PC-9 (cell line): ENCODE measurements around the gene TMEM60.

Source experiments
- CTCF ChIP-seq: fragments of 200-600 bp; sonication (generic); conservative IDR thresholded peaks from 2 replicates; pipeline ENCODE4 v1.6.1; 2017; ENCODE audit warnings: mixed run types, antibody characterized with exemption, mild to moderate bottlenecking, moderate library complexity
- EZH2 ChIP-seq: fragments of 200-600 bp; sonication (generic); IDR thresholded peaks from 2 replicates; pipeline ENCODE4 v1.8.0; 2017; ENCODE audit warnings: antibody characterized with exemption, low read depth

GRCh38 chr7:77794000-77794399 is 4.2 kb downstream of the TMEM60 start:
- TF ChIP-seq CTCF, result no peak
- no peak for TF ChIP-seq EZH2
